ENCODE data around the gene AZGP1. TPM values are rescaled to one million over a fixed set of nuclear protein-coding genes. Genes with fewer than 3 reads are reported as not detected.
"Not testable (repeated sequence)": the region's sequence is repeated elsewhere in the genome, so short reads cannot be mapped to it uniquely, and the experiment has no call there.

The AZGP1 gene
- total and polyA plus RNA-seq, 7 donors = 0.49 to 2.4 (median 0.73) TPM

DNA sequence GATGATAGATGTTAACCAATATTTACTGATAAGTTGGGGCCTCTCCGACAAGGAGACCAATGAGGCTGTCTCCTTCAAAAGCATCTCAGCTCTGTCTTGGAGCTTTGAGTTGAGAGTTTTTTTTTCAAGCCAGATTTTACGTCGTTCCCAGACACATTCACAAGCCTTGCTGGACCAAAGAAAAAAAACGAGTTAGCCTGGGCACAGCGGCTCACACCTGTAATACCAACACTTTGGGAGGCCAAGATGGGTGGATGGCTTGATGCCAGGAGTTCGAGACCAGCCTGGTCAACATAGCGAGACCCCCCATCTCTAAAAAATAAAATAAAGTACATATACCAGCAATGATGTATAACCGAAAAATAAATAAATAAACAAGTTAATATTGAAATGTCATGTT, 19.0 kb upstream of the AZGP1 start:
- intact Hi-C loops (cut with DNase I) = loop anchor here in 1 of 2 donors (5.0 kb wide), 1 partner anchor 132 kb away; the partner anchor contains the start of gene MBLAC1
- 78 to 85% (median 85%) methylated on average over 8 of the region's 8 CpGs for WGBS, 3 donors
- H3K9me3 ChIP-seq = no peaks in the 10 kb centered on the region
- TF ChIP-seq, protein P1, sequence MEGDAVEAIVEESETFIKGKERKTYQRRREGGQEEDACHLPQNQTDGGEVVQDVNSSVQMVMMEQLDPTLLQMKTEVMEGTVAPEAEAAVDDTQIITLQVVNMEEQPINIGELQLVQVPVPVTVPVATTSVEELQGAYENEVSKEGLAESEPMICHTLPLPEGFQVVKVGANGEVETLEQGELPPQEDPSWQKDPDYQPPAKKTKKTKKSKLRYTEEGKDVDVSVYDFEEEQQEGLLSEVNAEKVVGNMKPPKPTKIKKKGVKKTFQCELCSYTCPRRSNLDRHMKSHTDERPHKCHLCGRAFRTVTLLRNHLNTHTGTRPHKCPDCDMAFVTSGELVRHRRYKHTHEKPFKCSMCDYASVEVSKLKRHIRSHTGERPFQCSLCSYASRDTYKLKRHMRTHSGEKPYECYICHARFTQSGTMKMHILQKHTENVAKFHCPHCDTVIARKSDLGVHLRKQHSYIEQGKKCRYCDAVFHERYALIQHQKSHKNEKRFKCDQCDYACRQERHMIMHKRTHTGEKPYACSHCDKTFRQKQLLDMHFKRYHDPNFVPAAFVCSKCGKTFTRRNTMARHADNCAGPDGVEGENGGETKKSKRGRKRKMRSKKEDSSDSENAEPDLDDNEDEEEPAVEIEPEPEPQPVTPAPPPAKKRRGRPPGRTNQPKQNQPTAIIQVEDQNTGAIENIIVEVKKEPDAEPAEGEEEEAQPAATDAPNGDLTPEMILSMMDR (IDR thresholded peaks at IDR 0.05) = no peak
- H3K27ac ChIP-seq = no peak overlapping the region
- H3K27me3 ChIP-seq (ENCODE audit: insufficient read depth in 3 of 3, low read length in 2 of 3) = no peaks in the 10 kb centered on the region
- H3K4me1 ChIP-seq = no peaks in the 10 kb centered on the region
- peak overlapping the region; percentile 47 for H3K4me3 ChIP-seq
- DNase-seq (no peak), ATAC-seq (no peak)
- H3K36me3 ChIP-seq (ENCODE audit: insufficient read depth in 1 of 2, low read depth in 1 of 2) = no peaks in the 10 kb centered on the region

DNA sequence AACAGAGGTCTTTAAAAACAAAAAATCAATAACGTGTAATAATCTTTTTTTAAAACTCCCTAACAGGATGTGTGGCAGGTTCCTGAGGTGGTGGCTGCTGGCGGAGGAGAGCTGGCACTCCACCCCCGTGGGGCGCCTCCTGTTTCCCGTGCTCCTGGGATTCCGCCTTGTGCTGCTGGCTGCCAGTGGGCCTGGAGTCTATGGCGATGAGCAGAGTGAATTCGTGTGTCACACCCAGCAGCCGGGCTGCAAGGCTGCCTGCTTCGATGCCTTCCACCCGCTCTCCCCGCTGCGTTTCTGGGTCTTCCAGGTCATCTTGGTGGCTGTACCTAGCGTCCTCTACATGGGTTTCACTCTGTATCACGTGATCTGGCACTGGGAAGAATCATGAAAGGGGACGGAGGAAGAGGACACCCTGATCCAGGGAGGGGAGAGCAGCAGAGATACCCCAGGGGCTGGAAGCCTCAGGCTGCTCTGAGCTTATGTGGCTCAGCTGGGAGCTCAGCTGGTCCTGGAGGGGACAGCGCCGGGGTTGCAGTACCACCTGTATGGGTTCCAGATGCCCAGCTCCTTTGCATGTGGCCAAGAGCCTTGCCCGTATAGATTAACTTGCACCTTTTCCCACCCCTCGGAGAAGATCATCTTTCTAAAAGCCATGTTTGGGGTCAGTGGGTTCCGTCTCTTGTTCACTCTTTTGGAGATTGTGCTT, 16.7 kb upstream of the AZGP1 start:
- no peak for DNase-seq

DNA sequence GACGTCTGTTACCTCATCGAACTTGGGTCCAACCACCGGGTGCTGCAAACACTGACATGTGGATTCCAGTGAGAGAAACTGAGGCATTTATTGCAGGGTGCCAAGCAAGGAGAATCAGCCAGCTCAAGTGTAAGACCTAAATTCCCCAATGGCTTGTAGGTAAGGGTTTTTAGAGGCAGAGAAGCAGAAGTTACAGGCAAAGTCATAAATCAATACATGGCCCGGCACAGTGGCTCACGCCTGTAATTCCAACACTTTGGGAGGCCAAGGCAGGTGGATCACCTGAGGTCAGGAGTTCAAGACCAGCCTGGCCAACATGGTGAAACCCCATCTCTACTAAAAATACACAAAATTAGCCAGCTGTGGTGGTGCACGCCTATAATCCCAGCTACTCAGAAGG, 15.7 kb upstream of the AZGP1 start:
- not testable (repeated sequence) for H3K36me3 ChIP-seq (ENCODE audit: insufficient read depth in 1 of 2, low read depth in 1 of 2); ATAC-seq; H3K9me3 ChIP-seq; H3K4me1 ChIP-seq; H3K4me3 ChIP-seq; DNase-seq; H3K27ac ChIP-seq; H3K27me3 ChIP-seq (ENCODE audit: insufficient read depth in 3 of 3, low read length in 2 of 3)
- intact Hi-C loops (cut with DNase I) = loop anchor here in 1 of 2 donors (5.0 kb wide), 1 partner anchor 136 kb away; the partner anchor contains the start of gene MBLAC1
- 69 to 72% (median 69%) methylated on average over 6 of the region's 6 CpGs for WGBS, 3 donors

More for the DNA sequence above, 16.7 kb upstream of the AZGP1 start:
- Histone ChIP-seq H3K4me3 (no peak overlapping the region), H3K27ac (no peak overlapping the region), H3K27me3 (ENCODE audit: insufficient read depth in 3 of 3, low read length in 2 of 3) (no peaks in the 10 kb centered on the region), H3K4me1 (no peaks in the 10 kb centered on the region), H3K9me3 (no peaks in the 10 kb centered on the region), H3K36me3 (ENCODE audit: insufficient read depth in 1 of 2, low read depth in 1 of 2) (no peaks in the 10 kb centered on the region)
- WGBS, 3 donors = 64 to 68% (median 67%) methylated on average over 21 of the region's 21 CpGs
- TF ChIP-seq, protein P1 (IDR thresholded peaks at IDR 0.05) = no peak
- intact Hi-C loops (cut with DNase I) = loop anchor here in 1 of 2 donors (5.0 kb wide), 1 partner anchor 135 kb away; the partner anchor contains the start of gene MBLAC1
- ATAC-seq = no peak

DNA sequence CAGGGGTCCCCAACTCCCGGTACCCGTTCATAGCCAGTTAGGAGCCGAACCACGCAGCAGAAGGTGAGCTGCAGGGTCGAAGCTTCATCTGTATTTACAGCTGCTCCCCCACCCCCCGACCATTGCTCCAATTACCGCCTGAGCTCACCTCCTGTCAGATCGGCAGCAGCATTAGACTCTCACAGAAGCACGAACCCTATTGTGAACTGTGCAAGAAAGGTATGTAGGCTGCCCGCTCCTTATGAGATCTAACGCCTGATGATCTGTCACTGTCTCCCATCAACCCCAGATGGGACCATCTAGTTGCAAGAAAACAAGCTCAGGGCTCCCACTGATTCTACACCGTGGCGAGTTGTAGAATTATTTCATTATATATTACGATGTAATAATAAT, 14.6 kb upstream of the AZGP1 start:
- H3K27ac ChIP-seq = no peak overlapping the region
- H3K9me3 ChIP-seq = no peaks in the 10 kb centered on the region
- ATAC-seq = peak in 1 of 4 donors; percentile 43
- intact Hi-C loops (cut with DNase I) = loop anchor here in 1 of 2 donors (5.0 kb wide), 1 partner anchor 137 kb away; the partner anchor contains the start of gene MBLAC1
- DNase-seq = no peak
- TF ChIP-seq, protein P1 (IDR thresholded peaks at IDR 0.05) = no peak
- H3K4me3 ChIP-seq = peak overlapping the region; percentile 55
- H3K4me1 ChIP-seq = no peaks in the 10 kb centered on the region
- no peaks in the 10 kb centered on the region for H3K27me3 ChIP-seq (ENCODE audit: insufficient read depth in 3 of 3, low read length in 2 of 3)
- H3K36me3 ChIP-seq (ENCODE audit: insufficient read depth in 1 of 2, low read depth in 1 of 2) = no peaks in the 10 kb centered on the region
- 32 to 35% (median 33%) methylated on average over 14 of the region's 14 CpGs for WGBS, 3 donors

DNA sequence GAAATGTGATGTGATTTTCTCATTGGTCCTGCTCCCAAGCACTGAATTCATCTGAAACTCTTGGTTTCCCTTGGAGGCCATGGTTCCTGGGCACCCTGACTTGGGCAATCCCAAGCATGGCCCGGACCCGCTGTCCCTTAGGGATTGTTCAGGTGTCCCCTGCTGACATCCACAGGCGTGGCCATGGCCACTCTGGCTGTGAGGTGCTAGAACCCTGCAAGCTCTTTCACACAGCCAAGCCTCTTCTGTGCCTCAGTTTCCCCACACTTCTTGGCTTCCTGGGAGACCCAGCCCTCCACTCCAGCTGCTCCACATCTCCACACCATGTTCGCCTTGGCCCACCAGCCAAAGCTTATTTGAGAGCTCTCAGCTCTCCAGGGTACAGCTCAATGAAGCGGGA, 12.0 kb upstream of the AZGP1 start:
- no peak for ATAC-seq
- WGBS, 3 donors = 66 to 90% (median 67%) methylated on average over 5 of the region's 5 CpGs
- intact Hi-C loops (cut with DNase I) = loop anchor here (5.0 kb wide), 2 partner anchors 71 to 76 kb away; partner anchors contain the start of gene TRIM4 (in 1 of the 2)
- Histone ChIP-seq H3K9me3 (no peaks in the 10 kb centered on the region), H3K36me3 (ENCODE audit: insufficient read depth in 1 of 2, low read depth in 1 of 2) (no peaks in the 10 kb centered on the region), H3K4me3 (no peak overlapping the region), H3K4me1 (no peaks in the 10 kb centered on the region), H3K27me3 (ENCODE audit: insufficient read depth in 3 of 3, low read length in 2 of 3) (no peaks in the 10 kb centered on the region), H3K27ac (no peak overlapping the region)
- no peak for DNase-seq
- TF ChIP-seq, protein P1 (IDR thresholded peaks at IDR 0.05) = no peak

DNA sequence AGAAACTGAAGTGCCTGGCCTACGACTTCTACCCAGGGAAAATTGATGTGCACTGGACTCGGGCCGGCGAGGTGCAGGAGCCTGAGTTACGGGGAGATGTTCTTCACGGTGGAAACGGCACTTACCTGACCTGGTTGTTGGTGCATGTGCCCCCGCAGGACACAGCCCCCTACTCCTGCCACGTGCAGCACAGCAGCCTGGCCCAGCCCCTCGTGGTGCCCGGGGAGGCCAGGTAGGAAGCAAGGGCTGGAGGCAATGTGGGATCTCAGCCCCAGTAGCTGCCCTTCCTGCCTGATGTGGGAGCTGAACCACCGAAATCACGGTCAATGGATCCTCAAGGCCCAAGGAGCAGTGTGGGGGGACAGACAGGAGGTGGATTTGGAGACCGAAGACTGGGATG, 11.5 kb upstream of the AZGP1 start:
- ATAC-seq; H3K4me1 ChIP-seq; H3K9me3 ChIP-seq; H3K4me3 ChIP-seq; H3K27me3 ChIP-seq (ENCODE audit: insufficient read depth in 3 of 3, low read length in 2 of 3); H3K27ac ChIP-seq; DNase-seq; H3K36me3 ChIP-seq (ENCODE audit: insufficient read depth in 1 of 2, low read depth in 1 of 2): not testable (repeated sequence)
- intact Hi-C loops (cut with DNase I) = loop anchor here (5.0 kb wide), 2 partner anchors 70 to 75 kb away; partner anchors contain the start of gene TRIM4 (in 1 of the 2)
- 72 to 83% (median 78%) methylated on average over 13 of the region's 14 CpGs for WGBS, 3 donors

Measured in psoas muscle (tissue), 8 donors.